HEK293 (cell line): ENCODE results near the gene GXYLT1.
A peak's percentile ranks its signal among the peaks of the same experiment; 100 is the strongest.

Source experiments
- CTCF ChIA-PET: fragments of 350-600 bp; formaldehyde crosslinking; extraction: SDS; loops from one replicate; lab custom pipeline; 2021; ENCODE audit warnings: antibody characterized with exemption; lab: Yijun Ruan, JAX
- POLR2A ChIA-PET: fragments of 300-600 bp; formaldehyde crosslinking; extraction: SDS; loops from one replicate; lab custom pipeline; 2020; ENCODE audit warnings: antibody characterized with exemption, inconsistent platforms; lab: Yijun Ruan, JAX
- H3K27ac ChIP-seq: fragments of 200-500 bp; sonication (Bioruptor generic); 2 replicates; pipeline ENCODE4 v1.5.1; 2014; ENCODE audit warnings: low read depth, low read length, control low read depth, inconsistent platforms; ENCODE audit errors: extremely low read depth
- H3K36me3 ChIP-seq, 2 experiments: fragments of 200-500 bp in 1 of 2; sonication (Bioruptor generic) in 1 of 2; 1 replicate in 1 of 2; 2 replicates in 1 of 2; pipeline ENCODE4 v1.5.1; 2014 to 2017; ENCODE audit warnings: inconsistent platforms in 2 of 2, low read length in 2 of 2; ENCODE audit not compliant: control insufficient read depth in 2 of 2, insufficient read depth in 1 of 2
- H3K4me1 ChIP-seq: fragments of 200-500 bp; sonication (Bioruptor generic); 2 replicates; pipeline ENCODE4 v1.5.1; 2014; ENCODE audit warnings: mild to moderate bottlenecking, low read length, inconsistent platforms; ENCODE audit not compliant: control insufficient read depth, insufficient read depth
- H3K4me3 ChIP-seq: 2 replicates; pipeline ENCODE4 v1.5.1; 2011; ENCODE audit warnings: low read depth, mild to moderate bottlenecking, control low read depth, low read length, moderate library complexity
- H3K9me3 ChIP-seq: fragments of 200-500 bp; sonication (Bioruptor generic); 2 replicates; pipeline ENCODE4 v1.5.1; 2014; ENCODE audit warnings: low read depth, low read length, inconsistent platforms; ENCODE audit not compliant: control insufficient read depth, insufficient read depth
- GLIS2 ChIP-seq: fragments of 450-650 bp; formaldehyde crosslinking; IDR thresholded peaks from 2 replicates; pipeline ENCODE4 v1.5.1; 2016; ENCODE audit warnings: missing biosample characterization, missing genetic modification characterization
- IKZF3 ChIP-seq: fragments of 450-650 bp; IDR thresholded peaks from 2 replicates; pipeline ENCODE4 v1.5.0; 2018; ENCODE audit warnings: missing biosample characterization, mild to moderate bottlenecking, missing genetic modification characterization, moderate library complexity
- PRDM1 ChIP-seq: fragments of 450-650 bp; formaldehyde crosslinking; IDR thresholded peaks from 2 replicates; pipeline ENCODE4; 2016; ENCODE audit warnings: missing biosample characterization, missing genetic modification characterization
- REPIN1 ChIP-seq: fragments of 450-650 bp; formaldehyde crosslinking; IDR thresholded peaks from 2 replicates; pipeline ENCODE4 v1.5.1; 2017; ENCODE audit warnings: missing biosample characterization, missing genetic modification characterization, low read depth
- ZBTB21 ChIP-seq: fragments of 450-650 bp; formaldehyde crosslinking; IDR thresholded peaks from 2 replicates; pipeline ENCODE4 v1.5.1; 2017; ENCODE audit warnings: missing biosample characterization, missing genetic modification characterization
- ZBTB6 ChIP-seq: fragments of 450-650 bp; formaldehyde crosslinking; IDR thresholded peaks from 2 replicates; pipeline ENCODE4 v1.5.1; 2017; ENCODE audit warnings: missing biosample characterization, missing genetic modification characterization
- ZBTB7A ChIP-seq: fragments of 450-650 bp; formaldehyde crosslinking; IDR thresholded peaks from 2 replicates; pipeline ENCODE4 v1.5.1; 2016; ENCODE audit warnings: low read depth, missing biosample characterization, missing genetic modification characterization
- ZNF184 ChIP-seq: fragments of 450-650 bp; IDR thresholded peaks from 2 replicates; pipeline ENCODE4 v1.5.1; 2018; ENCODE audit warnings: missing biosample characterization, mild to moderate bottlenecking, missing genetic modification characterization
- ZNF202 ChIP-seq: fragments of 450-650 bp; formaldehyde crosslinking; IDR thresholded peaks from 2 replicates; pipeline ENCODE4 v1.5.1; 2016; ENCODE audit warnings: missing biosample characterization, missing genetic modification characterization, borderline replicate concordance
- ZNF239 ChIP-seq: fragments of 450-650 bp; formaldehyde crosslinking; IDR thresholded peaks from 2 replicates; pipeline ENCODE4 v1.5.1; 2016; ENCODE audit warnings: missing biosample characterization, missing genetic modification characterization
- ZNF366 ChIP-seq: fragments of 450-650 bp; formaldehyde crosslinking; conservative IDR thresholded peaks from 2 replicates; pipeline ENCODE4 v1.5.1; 2016; ENCODE audit warnings: missing biosample characterization, missing genetic modification characterization
- ZNF394 ChIP-seq: fragments of 450-650 bp; formaldehyde crosslinking; IDR thresholded peaks from 2 replicates; pipeline ENCODE4 v1.5.1; 2016; ENCODE audit warnings: missing biosample characterization, missing genetic modification characterization, mild to moderate bottlenecking, moderate library complexity, borderline replicate concordance
- ZNF416 ChIP-seq: fragments of 450-650 bp; formaldehyde crosslinking; IDR thresholded peaks from 2 replicates; pipeline ENCODE4 v1.5.1; 2016; ENCODE audit warnings: missing biosample characterization, missing genetic modification characterization
- ZNF433 ChIP-seq: fragments of 450-650 bp; formaldehyde crosslinking; IDR thresholded peaks from 2 replicates; pipeline ENCODE4 v1.5.1; 2016; ENCODE audit warnings: missing biosample characterization, missing genetic modification characterization, low read depth
- ZNF600 ChIP-seq: fragments of 450-650 bp; formaldehyde crosslinking; IDR thresholded peaks from 2 replicates; pipeline ENCODE4 v1.5.1; 2016; ENCODE audit warnings: missing biosample characterization, missing genetic modification characterization
- ZNF639 ChIP-seq: fragments of 450-650 bp; formaldehyde crosslinking; IDR thresholded peaks from 2 replicates; pipeline ENCODE4 v1.5.1; 2016; ENCODE audit warnings: missing biosample characterization, missing genetic modification characterization
- TF ChIP-seq, protein P1 (sequence below): fragments of 450-650 bp; formaldehyde crosslinking; IDR thresholded peaks from 2 replicates; pipeline ENCODE4 v1.5.1; 2017; ENCODE audit warnings: missing biosample characterization, missing genetic modification characterization

Gene GXYLT1

GRCh38 chr12:42162193-42162592, 17.5 kb upstream of the GXYLT1 start:
- Histone ChIP-seq H3K27ac (no peak overlapping the region), H3K4me1 (0 out of 2 replicates have a peak, but pooled peaks cover 2% of the 10 kb centered on the region), H3K36me3 (peaks cover 0 to 15% of the 10 kb centered on the region in 2 experiments; a peak in 1 of 3 replicates)
- ChIA-PET CTCF (no interaction called here), POLR2A (no interaction called here)
- TF ChIP-seq GLIS2 = no peak
- peak; percentile 26; the same call in 1 of the 2 replicates for TF ChIP-seq ZNF366 (tag by site-specific recombination)
- TF ChIP-seq, all 188 proteins: peak for 1
- Histone ChIP-seq H3K9me3 (no peaks in the 10 kb centered on the region), H3K4me3 (no peak overlapping the region)

DNA sequence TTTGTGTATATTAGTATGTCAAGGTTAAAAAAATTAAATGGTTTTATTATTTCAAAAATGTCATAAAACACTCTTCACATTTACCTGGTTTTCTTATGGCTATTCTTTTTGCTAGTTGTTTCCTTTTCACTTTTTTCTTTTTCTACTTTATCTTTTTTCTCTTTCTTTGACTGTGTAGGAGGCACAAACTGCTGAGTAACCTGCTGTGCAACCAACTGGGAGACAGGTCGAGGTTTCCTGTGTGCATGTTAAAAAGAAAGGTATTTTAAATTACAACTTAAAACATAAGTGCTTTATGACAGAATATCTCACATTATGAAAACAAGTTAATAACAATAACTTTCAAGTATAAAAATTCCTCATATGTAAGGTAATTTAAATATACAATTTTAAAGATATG, 16.9 kb upstream of the GXYLT1 start:
- no peak overlapping the region for H3K4me3 ChIP-seq
- H3K36me3 ChIP-seq = peaks cover 0 to 15% of the 10 kb centered on the region in 2 experiments; a peak in 1 of 3 replicates
- TF ChIP-seq ZNF184 (tag by site-specific recombination) (no peak), ZBTB7A (tag by site-specific recombination) (no peak), ZNF202 (tag by site-specific recombination) (no peak), ZNF239 (tag by site-specific recombination) (no peak), ZNF639 (no peak), REPIN1 (tag by site-specific recombination) (no peak), PRDM1 (tag by site-specific recombination) (peak; percentile 46; the same call in 1 of the 2 replicates), ZBTB21 (tag by site-specific recombination) (no peak), ZNF433 (tag by site-specific recombination) (no peak), ZBTB6 (tag by site-specific recombination) (no peak), ZNF416 (tag by site-specific recombination) (no peak), ZNF394 (tag by site-specific recombination) (no peak)
- TF ChIP-seq, protein P1, sequence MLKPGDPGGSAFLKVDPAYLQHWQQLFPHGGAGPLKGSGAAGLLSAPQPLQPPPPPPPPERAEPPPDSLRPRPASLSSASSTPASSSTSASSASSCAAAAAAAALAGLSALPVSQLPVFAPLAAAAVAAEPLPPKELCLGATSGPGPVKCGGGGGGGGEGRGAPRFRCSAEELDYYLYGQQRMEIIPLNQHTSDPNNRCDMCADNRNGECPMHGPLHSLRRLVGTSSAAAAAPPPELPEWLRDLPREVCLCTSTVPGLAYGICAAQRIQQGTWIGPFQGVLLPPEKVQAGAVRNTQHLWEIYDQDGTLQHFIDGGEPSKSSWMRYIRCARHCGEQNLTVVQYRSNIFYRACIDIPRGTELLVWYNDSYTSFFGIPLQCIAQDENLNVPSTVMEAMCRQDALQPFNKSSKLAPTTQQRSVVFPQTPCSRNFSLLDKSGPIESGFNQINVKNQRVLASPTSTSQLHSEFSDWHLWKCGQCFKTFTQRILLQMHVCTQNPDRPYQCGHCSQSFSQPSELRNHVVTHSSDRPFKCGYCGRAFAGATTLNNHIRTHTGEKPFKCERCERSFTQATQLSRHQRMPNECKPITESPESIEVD (tag by site-specific recombination) = peak; percentile 52
- TF ChIP-seq, all 188 proteins: peak for 2
- Histone ChIP-seq H3K9me3 (no peaks in the 10 kb centered on the region), H3K27ac (no peak overlapping the region), H3K4me1 (0 out of 2 replicates have a peak, but pooled peaks cover 2% of the 10 kb centered on the region)
- POLR2A ChIA-PET = no interaction called here
- CTCF ChIA-PET = no interaction called here

DNA sequence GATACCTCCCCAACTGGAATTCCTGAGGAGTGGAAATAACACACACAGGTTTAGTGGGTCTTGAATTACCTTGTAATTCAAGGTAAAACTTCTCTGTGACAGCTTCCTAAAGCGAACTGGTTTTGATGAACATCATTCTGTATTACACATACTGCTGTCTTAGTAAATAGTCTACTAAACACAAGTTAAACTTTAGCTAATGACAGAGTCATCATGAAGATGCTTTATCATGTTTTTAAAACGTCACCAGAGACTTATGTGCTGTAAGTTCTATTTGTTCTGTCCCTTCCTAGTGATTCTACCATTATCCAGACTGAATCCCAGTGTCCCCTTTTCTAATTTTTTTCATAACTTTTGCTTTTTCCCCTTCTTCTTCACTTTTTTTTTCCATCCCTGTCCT, 11.6 kb upstream of the GXYLT1 start:
- Histone ChIP-seq H3K9me3 (no peaks in the 10 kb centered on the region), H3K4me1 (no peaks in the 10 kb centered on the region), H3K4me3 (no peak overlapping the region), H3K36me3 (peaks cover 0 to 15% of the 10 kb centered on the region in 2 experiments; a peak in 1 of 3 replicates), H3K27ac (no peak overlapping the region)
- 0 out of 2 replicates have a peak, but pooled peaks have one; percentile 4 for TF ChIP-seq PRDM1 (tag by site-specific recombination)
- no peak for TF ChIP-seq IKZF3 (tag by site-specific recombination)
- no peak for TF ChIP-seq ZNF600 (tag by site-specific recombination)
- CTCF ChIA-PET = no interaction called here
- POLR2A ChIA-PET = interaction anchor here (0.7 kb wide), 1 partner anchor 12 kb away, joined by 3 read pairs; the partner anchor contains the start of gene GXYLT1
